Activated CD8-positive, alpha-beta memory T cell treated with anti-CD3 and anti-CD28 coated beads for 4 hours (primary cell): Measurements from ENCODE around the gene SLC1A2.

Experiments used
- DNase-seq, 2 donors: peaks; one replicate each; pipeline ENCODE4 v3.0.0-alpha.2; 2020; ENCODE audit warnings: low read depth in 2 of 2

Gene SLC1A2

GRCh38 chr11:35225946-35226520 is 193.3 kb downstream of the SLC1A2 start:
- no peak for DNase-seq

GRCh38 chr11:35223991-35224390 is 195.4 kb downstream of the SLC1A2 start:
- DNase-seq: no peak

GRCh38 chr11:35223371-35223796 is 196.0 kb downstream of the SLC1A2 start:
- DNase-seq: no peak

- DNase-seq: no peak
These were observed 200.4 kb downstream of the SLC1A2 start for GRCh38 chr11:35218956-35219355.

- no peak for DNase-seq
These were observed 202.2 kb downstream of the SLC1A2 start for GRCh38 chr11:35216962-35217678.

GRCh38 chr11:35215945-35216344 is 203.4 kb downstream of the SLC1A2 start:
- no peak for DNase-seq

GRCh38 chr11:35214792-35215193 is 204.6 kb downstream of the SLC1A2 start:
- DNase-seq: peak in 1 of 2 donors; percentile 19

- no peak for DNase-seq
These were observed 205.1 kb downstream of the SLC1A2 start for GRCh38 chr11:35214226-35214770.

GRCh38 chr11:35211952-35212351 is 207.4 kb downstream of the SLC1A2 start:
- no peak for DNase-seq

- DNase-seq: no peak
These were observed 208.3 kb downstream of the SLC1A2 start for GRCh38 chr11:35210876-35211546.

- no peak for DNase-seq
These were observed 210.6 kb downstream of the SLC1A2 start for GRCh38 chr11:35208795-35209194.

- no peak for DNase-seq
These were observed 211.6 kb downstream of the SLC1A2 start for GRCh38 chr11:35207471-35208403.

- no peak for DNase-seq
These were observed 212.7 kb downstream of the SLC1A2 start for GRCh38 chr11:35206616-35207015.

GRCh38 chr11:35204614-35205013 is 214.7 kb downstream of the SLC1A2 start:
- no peak for DNase-seq
